HCEC 1CT (cell line): ENCODE measurements around the gene OBSCN.

ENCODE experiments used
- DNase-seq: peaks from one replicate; pipeline ENCODE4 v3.0.0-alpha.2; 2017

OBSCN gene

GRCh38 chr1:228279722-228280105 lies 71.9 kb downstream of the OBSCN start:
- DNase-seq: no peak

DNA sequence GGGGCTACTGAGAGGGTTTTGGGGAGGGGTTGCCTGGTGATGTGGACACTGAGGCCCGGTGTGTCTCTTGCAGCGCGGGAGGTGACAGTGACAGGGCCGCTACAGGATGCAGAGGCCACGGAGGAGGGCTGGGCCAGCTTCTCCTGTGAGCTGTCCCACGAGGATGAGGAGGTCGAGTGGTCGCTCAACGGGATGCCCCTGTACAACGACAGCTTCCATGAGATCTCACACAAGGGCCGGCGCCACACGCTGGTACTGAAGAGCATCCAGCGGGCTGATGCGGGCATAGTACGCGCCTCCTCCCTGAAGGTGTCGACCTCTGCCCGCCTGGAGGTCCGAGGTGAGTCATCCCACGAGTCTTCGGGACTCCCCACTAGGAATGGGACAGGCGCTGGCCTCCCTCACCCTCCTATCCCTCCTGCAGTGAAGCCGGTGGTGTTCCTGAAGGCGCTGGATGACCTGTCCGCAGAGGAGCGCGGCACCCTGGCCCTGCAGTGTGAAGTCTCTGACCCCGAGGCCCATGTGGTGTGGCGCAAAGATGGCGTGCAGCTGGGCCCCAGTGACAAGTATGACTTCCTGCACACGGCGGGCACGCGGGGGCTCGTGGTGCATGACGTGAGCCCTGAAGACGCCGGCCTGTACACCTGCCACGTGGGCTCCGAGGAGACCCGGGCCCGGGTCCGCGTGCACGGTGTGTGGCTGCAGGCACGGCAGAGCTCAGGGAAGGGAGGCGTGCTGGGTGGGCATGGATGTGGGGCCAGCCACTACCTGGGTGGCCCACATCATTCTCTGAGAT lies 72.5 kb downstream of the OBSCN start:
- DNase-seq: no peak

GRCh38 chr1:228280961-228281591 lies 73.2 kb downstream of the OBSCN start:
- DNase-seq: no peak

DNA sequence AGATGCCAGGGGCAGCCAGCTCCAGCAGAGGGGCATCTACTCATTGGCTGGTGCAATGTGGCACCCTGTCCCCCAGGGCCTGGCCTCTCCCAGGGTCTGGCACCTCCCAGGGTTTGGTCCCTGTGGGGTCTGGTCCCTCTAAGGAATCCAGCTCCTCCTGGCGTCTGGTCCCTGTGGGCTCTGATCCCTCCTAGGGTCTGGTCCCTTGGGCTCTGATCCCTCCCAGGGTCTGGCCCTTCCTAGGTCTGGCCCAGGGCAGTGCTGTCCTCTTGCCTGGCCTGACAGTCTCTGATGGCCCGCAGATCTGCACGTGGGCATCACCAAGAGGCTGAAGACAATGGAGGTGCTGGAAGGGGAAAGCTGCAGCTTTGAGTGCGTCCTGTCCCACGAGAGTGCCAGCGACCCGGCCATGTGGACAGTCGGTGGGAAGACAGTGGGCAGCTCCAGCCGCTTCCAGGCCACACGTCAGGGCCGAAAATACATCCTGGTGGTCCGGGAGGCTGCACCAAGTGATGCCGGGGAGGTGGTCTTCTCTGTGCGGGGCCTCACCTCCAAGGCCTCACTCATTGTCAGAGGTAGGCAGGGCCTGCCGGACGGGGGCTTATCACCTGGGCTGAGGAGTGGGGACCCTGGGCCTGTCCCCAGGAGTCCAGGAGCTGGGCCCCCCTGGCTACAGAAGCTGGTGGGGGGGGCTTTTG lies 73.9 kb downstream of the OBSCN start:
- no peak for DNase-seq

GRCh38 chr1:228282329-228283042 lies 74.6 kb downstream of the OBSCN start:
- no peak for DNase-seq

DNA sequence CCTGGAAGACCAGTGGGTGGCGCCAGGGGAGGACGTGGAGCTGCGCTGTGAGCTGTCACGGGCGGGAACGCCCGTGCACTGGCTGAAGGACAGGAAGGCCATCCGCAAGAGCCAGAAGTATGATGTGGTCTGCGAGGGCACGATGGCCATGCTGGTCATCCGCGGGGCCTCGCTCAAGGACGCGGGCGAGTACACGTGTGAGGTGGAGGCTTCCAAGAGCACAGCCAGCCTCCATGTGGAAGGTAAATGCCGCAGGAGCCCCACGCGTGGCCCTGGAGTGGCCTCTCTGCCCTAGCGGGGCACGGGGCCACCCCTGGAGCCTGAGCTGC lies 75.2 kb downstream of the OBSCN start:
- no peak for DNase-seq

- DNase-seq: no peak
These were observed 75.8 kb downstream of the OBSCN start for GRCh38 chr1:228283476-228284147.

DNA sequence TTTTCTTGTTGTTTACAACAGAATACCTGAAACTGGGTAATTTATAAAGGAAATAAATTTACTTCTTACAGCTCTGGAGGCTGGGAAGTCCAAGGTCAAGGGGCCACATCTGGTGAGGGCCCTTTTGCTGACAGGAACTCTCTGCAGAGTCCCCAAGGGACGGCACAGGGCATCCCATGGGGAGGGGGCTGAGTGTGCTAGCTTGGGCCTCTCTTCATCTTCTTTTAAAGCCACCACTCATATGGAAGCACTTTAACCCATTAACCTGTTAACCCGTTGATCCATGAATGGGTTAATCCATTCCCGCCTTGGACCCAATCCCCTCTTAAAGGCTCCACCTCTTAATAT lies 76.3 kb downstream of the OBSCN start:
- DNase-seq: no peak

DNA sequence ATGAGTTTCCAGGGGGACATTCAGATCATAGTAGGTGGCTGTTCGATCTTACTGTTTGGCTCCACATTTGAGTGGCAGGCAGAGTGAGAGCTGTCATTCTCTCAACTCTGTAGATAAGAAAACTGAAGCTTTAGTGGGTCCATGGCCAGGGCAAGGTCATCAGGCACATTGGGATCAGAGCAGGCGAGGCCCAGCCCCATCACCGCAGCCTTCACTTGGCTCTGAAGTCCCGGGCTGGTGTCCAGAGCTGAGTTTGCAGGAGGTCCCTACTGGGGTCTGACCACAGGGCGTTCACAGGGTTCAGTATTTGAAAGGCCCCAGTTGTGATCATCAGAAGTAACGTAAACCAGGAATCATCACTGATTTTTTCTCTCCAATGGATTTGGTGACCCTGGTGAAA lies 76.7 kb downstream of the OBSCN start:
- no peak for DNase-seq

DNA sequence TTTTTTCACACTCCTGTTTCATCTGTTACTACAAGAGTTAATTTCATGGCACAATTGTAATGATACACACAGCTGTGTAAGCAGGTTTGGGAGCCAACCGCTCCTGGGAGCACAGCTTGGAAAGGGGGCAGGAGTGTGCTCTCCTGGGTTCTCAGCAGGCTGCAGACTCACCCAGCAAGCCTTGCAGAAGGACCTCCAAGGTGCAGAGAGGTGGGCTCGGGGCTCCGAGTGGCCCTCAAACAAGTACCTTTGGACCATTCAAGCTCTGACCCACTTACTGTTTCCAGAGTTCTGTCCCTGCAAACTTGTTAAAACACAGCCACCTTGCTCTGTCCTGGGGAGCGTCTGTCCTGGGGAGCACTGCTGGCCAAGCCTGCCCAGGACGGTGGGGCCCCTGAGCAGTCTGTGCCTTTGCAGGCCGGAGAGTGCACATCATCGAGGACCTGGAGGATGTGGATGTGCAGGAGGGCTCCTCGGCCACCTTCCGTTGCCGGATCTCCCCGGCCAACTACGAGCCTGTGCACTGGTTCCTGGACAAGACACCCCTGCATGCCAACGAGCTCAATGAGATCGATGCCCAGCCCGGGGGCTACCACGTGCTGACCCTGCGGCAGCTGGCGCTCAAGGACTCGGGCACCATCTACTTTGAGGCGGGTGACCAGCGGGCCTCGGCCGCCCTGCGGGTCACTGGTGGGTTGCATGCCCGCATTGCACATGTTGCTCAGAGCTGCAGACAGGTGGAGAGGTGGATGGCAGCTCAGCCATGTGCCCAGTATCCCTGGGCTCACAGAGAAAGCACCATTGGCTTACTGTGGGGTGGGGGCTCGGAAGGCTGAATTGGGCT lies 78.0 kb downstream of the OBSCN start:
- no peak for DNase-seq

GRCh38 chr1:228286505-228287417 lies 78.9 kb downstream of the OBSCN start:
- DNase-seq: no peak

DNA sequence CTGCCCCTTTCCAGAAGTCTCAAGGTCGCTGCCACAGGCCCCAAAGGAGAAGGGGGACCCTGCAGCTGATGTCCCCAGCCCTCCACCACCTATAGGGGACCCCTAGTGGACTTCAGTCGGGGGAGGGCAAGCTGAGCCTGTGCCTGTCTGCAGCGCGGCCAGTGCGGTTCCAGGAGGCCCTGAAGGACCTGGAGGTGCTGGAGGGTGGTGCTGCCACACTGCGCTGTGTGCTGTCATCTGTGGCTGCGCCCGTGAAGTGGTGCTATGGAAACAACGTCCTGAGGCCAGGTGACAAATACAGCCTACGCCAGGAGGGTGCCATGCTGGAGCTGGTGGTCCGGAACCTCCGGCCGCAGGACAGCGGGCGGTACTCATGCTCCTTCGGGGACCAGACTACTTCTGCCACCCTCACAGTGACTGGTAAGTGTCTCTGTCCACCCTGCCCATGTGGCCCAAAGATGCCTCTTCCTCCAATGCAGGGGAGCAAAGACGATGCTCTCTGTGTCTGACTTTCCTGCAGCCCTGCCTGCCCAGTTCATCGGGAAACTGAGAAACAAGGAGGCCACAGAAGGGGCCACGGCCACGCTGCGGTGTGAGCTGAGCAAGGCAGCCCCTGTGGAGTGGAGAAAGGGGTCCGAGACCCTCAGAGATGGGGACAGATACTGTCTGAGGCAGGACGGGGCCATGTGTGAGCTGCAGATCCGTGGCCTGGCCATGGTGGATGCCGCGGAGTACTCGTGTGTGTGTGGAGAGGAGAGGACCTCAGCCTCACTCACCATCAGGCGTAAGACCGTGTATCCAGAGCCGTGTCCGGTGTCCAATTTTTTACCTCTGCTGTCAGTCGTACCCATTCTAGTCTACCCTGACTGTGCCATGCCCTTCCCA lies 79.9 kb downstream of the OBSCN start:
- no peak for DNase-seq

DNA sequence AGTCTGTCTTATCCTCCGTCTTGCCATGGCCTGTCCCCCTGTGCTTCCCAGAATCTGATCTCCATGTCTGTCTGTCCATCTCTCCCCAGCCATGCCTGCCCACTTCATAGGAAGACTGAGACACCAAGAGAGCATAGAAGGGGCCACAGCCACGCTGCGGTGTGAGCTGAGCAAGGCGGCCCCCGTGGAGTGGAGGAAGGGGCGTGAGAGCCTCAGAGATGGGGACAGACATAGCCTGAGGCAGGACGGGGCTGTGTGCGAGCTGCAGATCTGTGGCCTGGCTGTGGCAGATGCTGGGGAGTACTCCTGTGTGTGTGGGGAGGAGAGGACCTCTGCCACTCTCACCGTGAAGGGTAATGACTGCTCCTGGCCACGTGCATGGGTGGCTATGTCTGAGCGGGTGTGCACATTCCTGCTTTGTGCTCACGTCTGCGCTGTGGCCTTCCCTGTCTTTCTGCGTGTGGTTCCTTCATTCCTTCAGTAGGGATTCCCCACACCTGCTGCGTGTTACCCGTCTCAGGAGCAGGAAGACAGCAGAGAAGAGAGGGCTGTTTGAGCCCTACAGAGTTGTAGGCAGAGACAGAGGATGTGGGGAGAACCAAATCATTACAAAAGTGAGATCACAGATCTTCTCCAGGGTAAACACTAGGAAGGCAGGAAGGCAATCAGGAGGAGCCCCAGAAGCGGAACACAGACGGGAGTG lies 80.8 kb downstream of the OBSCN start:
- DNase-seq: no peak

GRCh38 chr1:228289239-228289849 lies 81.5 kb downstream of the OBSCN start:
- no peak for DNase-seq

GRCh38 chr1:228289996-228290881 lies 82.4 kb downstream of the OBSCN start:
- DNase-seq: no peak

GRCh38 chr1:228291906-228292608 lies 84.2 kb downstream of the OBSCN start:
- DNase-seq: no peak

- no peak for DNase-seq
These were observed 84.7 kb downstream of the OBSCN start for GRCh38 chr1:228292609-228292911.
